ENCODE results near the gene OR9Q1. TPM values are rescaled to one million over a fixed set of nuclear protein-coding genes. Genes with fewer than 3 reads are reported as not detected.

OR9Q1 gene
- total RNA-seq, 1 donor from 2014 or later = not detected

- H3K36me3 ChIP-seq = no peaks in the 10 kb centered on the region
- no peaks in the 10 kb centered on the region for H3K4me1 ChIP-seq
- H3K9me3 ChIP-seq = no peaks in the 10 kb centered on the region
- H3K27ac ChIP-seq = no peak overlapping the region
- intact Hi-C loops (cut with DNase I) = no loop called here
- DNase-seq (ENCODE audit: extremely low spot score in 2 of 2) = no peak
- H3K4me3 ChIP-seq = no peak overlapping the region
- TF ChIP-seq CTCF (IDR thresholded peaks at IDR 0.05) = no peak
- TF ChIP-seq POLR2A (IDR thresholded peaks at IDR 0.05) = no peak
- TF ChIP-seq POLR2AphosphoS5 (IDR thresholded peaks at IDR 0.05; ENCODE audit: insufficient read depth in 1 of 2, low read depth in 1 of 2) = no peak
- no peaks in the 10 kb centered on the region for H3K27me3 ChIP-seq
These were observed 141.3 kb downstream of the OR9Q1 start for GRCh38 chr11:58164990-58165389.

GRCh38 chr11:58165504-58166106 is 141.9 kb downstream of the OR9Q1 start:
- Histone ChIP-seq H3K27ac (no peak overlapping the region), H3K4me3 (no peak overlapping the region)

GRCh38 chr11:58177409-58178054 is 153.9 kb downstream of the OR9Q1 start:
- H3K9me3 ChIP-seq = no peaks in the 10 kb centered on the region
- no peaks in the 10 kb centered on the region for H3K4me1 ChIP-seq
- intact Hi-C loops (cut with DNase I) = no loop called here
- TF ChIP-seq POLR2AphosphoS5 (IDR thresholded peaks at IDR 0.05; ENCODE audit: insufficient read depth in 1 of 2, low read depth in 1 of 2) (no peak), POLR2A (IDR thresholded peaks at IDR 0.05) (no peak), CTCF (IDR thresholded peaks at IDR 0.05) (no peak)
- H3K27me3 ChIP-seq = no peaks in the 10 kb centered on the region
- no peaks in the 10 kb centered on the region for H3K36me3 ChIP-seq
- H3K4me3 ChIP-seq = no peak overlapping the region
- no peak for DNase-seq (ENCODE audit: extremely low spot score in 2 of 2)
- no peak overlapping the region for H3K27ac ChIP-seq

More at GRCh38 chr11:58165504-58166106, 141.9 kb downstream of the OR9Q1 start:
- H3K36me3 ChIP-seq = no peaks in the 10 kb centered on the region
- no peak for TF ChIP-seq POLR2AphosphoS5 (IDR thresholded peaks at IDR 0.05; ENCODE audit: insufficient read depth in 1 of 2, low read depth in 1 of 2)
- TF ChIP-seq CTCF (IDR thresholded peaks at IDR 0.05) = no peak
- no peak for TF ChIP-seq POLR2A (IDR thresholded peaks at IDR 0.05)
- no peaks in the 10 kb centered on the region for H3K4me1 ChIP-seq
- H3K27me3 ChIP-seq = no peaks in the 10 kb centered on the region
- no peaks in the 10 kb centered on the region for H3K9me3 ChIP-seq
- intact Hi-C loops (cut with DNase I) = no loop called here
- no peak for DNase-seq (ENCODE audit: extremely low spot score in 2 of 2)

GRCh38 chr11:58178444-58178843 is 154.8 kb downstream of the OR9Q1 start:
- no peak for DNase-seq (ENCODE audit: extremely low spot score in 2 of 2)
- Histone ChIP-seq H3K36me3 (no peaks in the 10 kb centered on the region), H3K27ac (no peak overlapping the region), H3K9me3 (no peaks in the 10 kb centered on the region), H3K4me3 (no peak overlapping the region), H3K4me1 (no peaks in the 10 kb centered on the region), H3K27me3 (no peaks in the 10 kb centered on the region)
- TF ChIP-seq POLR2A (IDR thresholded peaks at IDR 0.05) (no peak), POLR2AphosphoS5 (IDR thresholded peaks at IDR 0.05; ENCODE audit: insufficient read depth in 1 of 2, low read depth in 1 of 2) (no peak), CTCF (IDR thresholded peaks at IDR 0.05) (no peak)
- intact Hi-C loops (cut with DNase I) = no loop called here

- no peaks in the 10 kb centered on the region for H3K27me3 ChIP-seq
- TF ChIP-seq CTCF (IDR thresholded peaks at IDR 0.05) = no peak
- no peak for TF ChIP-seq POLR2A (IDR thresholded peaks at IDR 0.05)
- no peak for TF ChIP-seq POLR2AphosphoS5 (IDR thresholded peaks at IDR 0.05; ENCODE audit: insufficient read depth in 1 of 2, low read depth in 1 of 2)
- H3K4me3 ChIP-seq = no peak overlapping the region
- H3K4me1 ChIP-seq = no peaks in the 10 kb centered on the region
- no peaks in the 10 kb centered on the region for H3K9me3 ChIP-seq
- intact Hi-C loops (cut with DNase I) = no loop called here
- DNase-seq (ENCODE audit: extremely low spot score in 2 of 2) = no peak
- no peaks in the 10 kb centered on the region for H3K36me3 ChIP-seq
- no peak overlapping the region for H3K27ac ChIP-seq
These were observed 156.0 kb downstream of the OR9Q1 start for GRCh38 chr11:58179648-58180047.

Measured in vagina (tissue), 2 donors.